A549 treated with Mapracorat at 1 μM for 4 hours (cell line): ENCODE results near the gene KCNJ14. TPM values are rescaled to one million over a fixed set of nuclear protein-coding genes. Genes with fewer than 3 reads are reported as not detected.

ENCODE experiments used
- total RNA-seq: library from RNA; stranded (reverse); fragments of 200-300 nt; extraction: Qiagen RNA extraction; gene quantifications from 5 replicates; pipeline ENCODE4 v1.2.3, GENCODE V29; 2022

The KCNJ14 gene
- total RNA-seq: 0.77 to 2.1 TPM (median 1.1 TPM) in 5 replicates

DNA sequence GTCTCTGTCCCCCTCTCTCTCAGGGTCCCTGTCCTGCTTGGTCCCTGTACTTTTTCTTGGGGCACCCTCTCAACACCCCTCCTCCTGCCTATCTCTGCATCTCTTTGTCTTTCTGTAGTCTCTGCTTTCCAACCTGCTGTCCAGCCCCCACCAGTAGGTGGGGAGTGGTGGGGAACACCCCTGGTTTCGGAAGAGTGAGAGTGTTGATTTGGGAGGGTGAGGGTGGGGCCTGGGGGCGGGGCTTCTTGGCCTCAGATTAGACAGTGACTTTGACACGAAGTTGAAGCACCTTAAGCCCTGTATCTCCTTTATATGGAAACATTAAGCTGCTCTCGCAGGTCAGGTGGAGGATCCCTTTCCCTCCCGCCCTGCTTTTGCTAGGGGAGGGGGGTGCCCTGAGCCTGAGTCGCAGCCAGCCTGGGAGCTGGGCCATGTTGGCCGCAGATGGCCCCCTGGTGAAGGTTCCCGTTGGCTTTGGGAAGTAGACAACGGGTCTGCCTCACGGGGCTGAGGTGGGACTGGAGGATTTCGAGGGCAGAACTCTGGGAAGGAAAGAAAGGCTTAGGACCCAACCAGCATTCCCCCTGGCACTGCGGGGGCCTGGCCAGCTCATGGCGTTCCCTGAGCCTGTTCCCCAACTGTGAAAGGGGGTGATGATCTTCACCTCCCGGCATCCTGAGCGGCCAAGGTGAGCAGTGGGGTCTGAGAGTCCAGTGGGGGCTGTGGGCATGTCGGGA is at the start of gene KCNJ14:
TSS of gene KCNJ14 (plus strand) at position 404 of the 737 bp plus-strand sequence. CDS start 6,151 bp downstream, outside the sequence.

GRCh38 chr19:48445606-48446481 is 9.5 kb upstream of the KCNJ14 start, which contains the start of gene GRWD1:
Gene GRWD1 (plus strand): TSS chr19:48445983. CDS start chr19:48446006, 23 bp downstream.

GRCh38 chr19:48469289-48469881 is 14.0 kb downstream of the KCNJ14 start, which contains the start of gene CYTH2:
Gene CYTH2 (plus strand): TSS chr19:48469369. CDS start chr19:48469508, 139 bp downstream.

GRCh38 chr19:48511800-48512503 is 56.6 kb downstream of the KCNJ14 start, which contains the start of gene LMTK3:
Gene LMTK3 (minus strand): TSS chr19:48511835. CDS start chr19:48511576, 259 bp downstream.

Other genes with a start within 250 kb of the KCNJ14 start
- gene CARD8, start 199.7 kb upstream of the KCNJ14 start, total RNA-seq: 13.6 to 17.6 TPM (median 16.6 TPM) in 5 replicates
- gene ZNF114, start 185.5 kb upstream of the KCNJ14 start, total RNA-seq: 7.2 to 8.4 TPM (median 7.5 TPM) in 5 replicates
- gene EMP3, start 130.0 kb upstream of the KCNJ14 start, total RNA-seq: 431 to 510 TPM (median 452 TPM) in 5 replicates
- 2.4 to 6.2 TPM (median 3.8 TPM) in 5 replicates for gene TMEM143, start 91.6 kb upstream of the KCNJ14 start, total RNA-seq
- gene SYNGR4, start 91.2 kb upstream of the KCNJ14 start, total RNA-seq: 2.1 to 4.6 TPM (median 2.9 TPM) in 5 replicates
- 356 to 429 TPM (median 400 TPM) in 5 replicates for gene KDELR1, start 64.0 kb upstream of the KCNJ14 start, total RNA-seq
- 5.5 to 9.7 TPM (median 8.9 TPM) in 5 replicates for gene GRIN2D, start 61.9 kb upstream of the KCNJ14 start, total RNA-seq
- gene GRWD1, start 9.6 kb upstream of the KCNJ14 start, total RNA-seq: 97.2 to 126 TPM (median 111 TPM) in 5 replicates
- 55.3 to 69.3 TPM (median 62.3 TPM) in 5 replicates for gene CYTH2, start 13.8 kb downstream of the KCNJ14 start, total RNA-seq
- 2.1 to 5.4 TPM (median 4.9 TPM) in 5 replicates for gene LMTK3, start 56.3 kb downstream of the KCNJ14 start, total RNA-seq
- gene SULT2B1, start 96.6 kb downstream of the KCNJ14 start, total RNA-seq: 14.1 to 18.6 TPM (median 16.0 TPM) in 5 replicates
- not detected in 5 replicates for gene SPACA4, start 151.2 kb downstream of the KCNJ14 start, total RNA-seq
- 0.14 to 0.42 TPM (median 0.22 TPM) in 5 replicates for gene FAM83E, start 159.5 kb downstream of the KCNJ14 start, total RNA-seq
- gene RPL18, start 163.6 kb downstream of the KCNJ14 start, total RNA-seq: 3,098 to 3,568 TPM (median 3,229 TPM) in 5 replicates
- 10.0 to 16.5 TPM (median 13.6 TPM) in 5 replicates for gene SPHK2, start 163.9 kb downstream of the KCNJ14 start, total RNA-seq
- 1.0 to 2.9 TPM (median 2.5 TPM) in 5 replicates for gene DBP, start 181.8 kb downstream of the KCNJ14 start, total RNA-seq
- 7.9 to 13.4 TPM (median 9.7 TPM) in 5 replicates for gene CA11, start 190.6 kb downstream of the KCNJ14 start, total RNA-seq
- 0.07 to 0.19 TPM (median 0.10 TPM) in 4 of 5 replicates, not detected in the other for gene NTN5, start 217.4 kb downstream of the KCNJ14 start, total RNA-seq
- not detected in 5 replicates for gene FUT2, start 240.4 kb downstream of the KCNJ14 start, total RNA-seq